ES-I3 (cell line): ENCODE results near the gene NTM.

Experiments used
- H3K36me3 ChIP-seq: 2 replicates; pipeline ENCODE4 v1.6.1; 2013; ENCODE audit warnings: mild to moderate bottlenecking, low read length, control low read depth, moderate library complexity; ENCODE audit not compliant: insufficient read depth
- H3K4me1 ChIP-seq: 2 replicates; pipeline ENCODE4 v1.6.1; 2013; ENCODE audit warnings: mild to moderate bottlenecking, control low read depth, low read length; ENCODE audit not compliant: insufficient read depth
- H3K9ac ChIP-seq: 2 replicates; pipeline ENCODE4 v1.6.1; 2013; ENCODE audit warnings: low read depth, mild to moderate bottlenecking, low read length, moderate library complexity
- H3K9me3 ChIP-seq: 2 replicates; pipeline ENCODE4 v1.6.1; 2013; ENCODE audit warnings: mild to moderate bottlenecking, low read length, moderate library complexity; ENCODE audit not compliant: control insufficient read depth, insufficient read depth

NTM gene

DNA sequence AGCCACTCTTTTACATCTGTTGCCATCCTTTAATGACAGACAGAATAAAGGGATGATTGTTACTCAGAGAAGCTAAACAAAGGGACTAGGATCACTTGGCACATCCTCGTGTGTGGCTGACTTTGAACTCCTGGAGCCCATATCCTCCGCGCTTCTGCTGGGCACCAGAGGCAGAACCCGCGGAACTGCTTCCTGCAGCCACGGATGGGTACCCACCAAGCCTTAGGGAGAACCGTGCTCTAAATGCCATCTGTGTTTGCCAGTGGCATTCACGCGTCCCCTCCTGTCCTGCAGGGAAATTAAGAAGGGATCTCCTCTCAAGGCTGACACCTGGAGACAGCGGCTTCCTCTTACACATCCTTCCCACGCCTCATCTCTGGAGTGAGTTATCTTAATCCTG is 294.4 kb downstream of the NTM start:
- Histone ChIP-seq H3K9me3 (no peaks in the 10 kb centered on the region), H3K4me1 (peaks cover 35% of the 10 kb centered on the region), H3K36me3 (no peaks in the 10 kb centered on the region), H3K9ac (no peak overlapping the region)

DNA sequence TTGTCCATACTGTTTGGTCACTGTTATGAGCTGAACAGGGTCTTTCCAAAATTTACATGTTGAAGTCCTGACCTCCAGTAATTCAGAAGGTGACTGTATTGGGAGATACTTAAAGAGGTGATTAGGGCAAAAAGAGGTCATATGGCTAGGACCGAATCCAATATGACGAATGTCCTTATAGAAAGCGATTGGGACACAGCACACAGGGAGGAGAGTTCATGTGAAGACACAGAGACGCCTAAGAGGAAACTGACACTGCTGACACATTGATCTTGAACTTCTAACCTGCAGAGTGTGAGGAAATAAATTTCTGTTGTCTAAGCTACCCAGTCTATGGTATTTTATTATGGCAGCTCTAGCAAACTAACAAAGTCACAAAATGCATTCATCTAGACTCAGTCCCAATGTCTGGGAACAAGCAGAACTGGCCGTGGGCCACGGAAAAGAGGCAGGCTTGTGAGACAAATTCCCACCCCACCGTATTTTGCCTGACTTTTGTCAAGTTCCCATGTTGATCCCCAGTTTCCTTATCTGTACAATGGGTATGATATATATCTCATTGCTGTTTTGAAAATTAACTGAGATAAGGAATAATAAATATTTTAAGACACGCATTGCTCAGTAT is 295.0 kb downstream of the NTM start:
- H3K36me3 ChIP-seq = no peaks in the 10 kb centered on the region
- H3K4me1 ChIP-seq = peaks cover 30% of the 10 kb centered on the region
- H3K9ac ChIP-seq = no peak overlapping the region
- H3K9me3 ChIP-seq = no peaks in the 10 kb centered on the region

DNA sequence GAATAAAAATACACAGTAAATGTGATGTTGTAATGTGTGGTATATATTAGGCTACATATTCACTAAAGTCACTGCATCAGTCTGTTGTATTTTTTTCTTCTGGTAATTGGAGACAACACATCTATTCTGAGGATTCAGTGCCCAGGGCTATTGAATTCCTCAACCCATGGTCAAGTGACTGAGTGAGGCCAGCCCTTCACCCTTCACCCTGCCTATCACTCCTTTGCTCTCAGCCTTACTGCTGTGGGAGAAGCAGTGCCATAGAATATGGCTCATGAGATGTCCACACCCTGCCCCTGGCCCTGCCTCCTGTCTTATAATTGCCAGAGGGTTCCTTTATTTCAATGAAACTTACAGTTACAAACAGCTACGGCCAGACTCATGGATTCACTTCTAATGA is 295.6 kb downstream of the NTM start:
- Histone ChIP-seq H3K9me3 (no peaks in the 10 kb centered on the region), H3K4me1 (peaks cover 25% of the 10 kb centered on the region), H3K36me3 (no peaks in the 10 kb centered on the region), H3K9ac (no peak overlapping the region)

DNA sequence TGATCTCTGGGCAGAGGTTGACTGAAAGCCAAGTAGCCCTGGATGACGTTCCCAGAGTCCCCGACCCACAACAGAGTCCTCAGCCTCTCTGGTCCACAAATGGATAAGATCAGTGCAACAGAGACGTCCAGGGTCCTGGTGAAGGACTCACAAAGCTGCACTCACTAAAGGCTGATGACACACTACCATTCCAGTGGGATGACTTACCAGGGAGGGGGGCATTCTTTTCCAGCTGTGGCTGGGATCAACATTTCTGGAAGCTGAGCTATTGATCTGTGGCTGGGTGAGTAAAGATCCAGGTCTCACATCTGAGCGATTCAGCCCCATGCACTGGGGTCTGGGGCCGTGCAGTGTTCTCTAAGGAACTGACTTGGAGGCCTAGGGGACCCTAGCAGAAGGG is 296.2 kb downstream of the NTM start:
- Histone ChIP-seq H3K9me3 (no peaks in the 10 kb centered on the region), H3K4me1 (peaks cover 21% of the 10 kb centered on the region), H3K36me3 (no peaks in the 10 kb centered on the region), H3K9ac (no peak overlapping the region)

DNA sequence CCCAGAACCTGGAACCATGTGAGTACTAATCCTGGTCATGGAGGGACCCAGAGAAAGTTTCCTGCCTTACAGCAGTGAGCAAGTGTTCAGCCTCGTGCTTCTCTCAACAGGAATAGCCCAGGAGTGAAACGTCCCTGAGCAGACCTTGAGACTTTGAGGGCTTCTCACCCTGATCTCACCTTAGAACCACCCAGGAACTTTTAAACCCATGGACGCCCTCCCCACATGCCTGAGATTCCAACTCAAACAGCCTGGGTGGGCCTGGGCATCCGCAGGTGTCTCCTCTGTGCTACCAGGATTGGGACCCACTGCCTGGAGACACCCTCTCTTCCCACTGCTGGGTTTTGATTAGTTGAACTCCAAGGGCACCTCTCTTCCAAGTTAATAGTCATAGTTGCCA is 297.2 kb downstream of the NTM start:
- Histone ChIP-seq H3K4me1 (peaks cover 15% of the 10 kb centered on the region), H3K36me3 (no peaks in the 10 kb centered on the region), H3K9ac (no peak overlapping the region), H3K9me3 (no peaks in the 10 kb centered on the region)

DNA sequence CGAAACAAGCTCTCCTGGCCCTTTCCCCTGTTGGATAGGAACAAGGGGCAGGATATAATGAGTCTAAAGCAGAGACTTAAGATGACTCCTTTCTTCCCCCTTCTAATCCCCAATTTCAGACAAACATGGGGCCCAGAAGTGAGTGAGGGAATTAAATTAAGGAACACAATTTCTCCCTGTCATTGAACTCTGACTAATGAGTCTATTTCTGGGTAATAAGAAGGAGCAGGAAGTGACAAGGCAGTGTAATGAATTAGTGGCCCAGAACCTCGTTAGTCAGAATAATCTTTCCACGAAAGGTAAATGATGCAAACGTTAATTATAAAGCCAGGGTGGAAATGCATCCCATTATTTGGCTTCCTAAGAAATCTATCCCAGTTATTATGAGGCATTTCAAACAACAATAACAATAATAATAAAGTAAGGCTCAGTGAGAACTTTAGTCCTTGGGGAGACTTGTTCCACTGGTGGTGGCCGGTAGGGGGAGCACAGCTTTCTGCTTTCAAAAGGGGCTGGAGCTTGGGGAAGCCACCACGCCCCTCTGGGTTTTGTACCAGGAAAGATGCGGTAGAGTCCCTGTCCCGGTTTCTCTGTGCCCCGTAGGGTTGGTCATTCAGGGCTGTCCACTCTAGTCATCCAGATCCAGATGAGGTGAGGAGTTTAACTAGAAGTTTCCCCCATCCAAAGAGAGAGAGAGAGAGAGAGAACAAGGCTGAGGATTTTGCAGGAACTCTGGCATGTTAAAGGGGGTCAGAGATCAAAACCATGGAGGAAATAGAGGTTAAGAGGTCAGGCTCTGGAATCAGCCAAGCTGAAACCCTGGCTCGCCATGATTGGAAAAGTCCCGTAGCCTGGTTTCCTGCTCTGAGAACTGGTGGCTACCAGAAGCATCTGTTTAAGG is 298.3 kb downstream of the NTM start:
- no peak overlapping the region for H3K9ac ChIP-seq
- no peaks in the 10 kb centered on the region for H3K36me3 ChIP-seq
- H3K9me3 ChIP-seq = no peaks in the 10 kb centered on the region
- H3K4me1 ChIP-seq = peaks cover 9% of the 10 kb centered on the region

DNA sequence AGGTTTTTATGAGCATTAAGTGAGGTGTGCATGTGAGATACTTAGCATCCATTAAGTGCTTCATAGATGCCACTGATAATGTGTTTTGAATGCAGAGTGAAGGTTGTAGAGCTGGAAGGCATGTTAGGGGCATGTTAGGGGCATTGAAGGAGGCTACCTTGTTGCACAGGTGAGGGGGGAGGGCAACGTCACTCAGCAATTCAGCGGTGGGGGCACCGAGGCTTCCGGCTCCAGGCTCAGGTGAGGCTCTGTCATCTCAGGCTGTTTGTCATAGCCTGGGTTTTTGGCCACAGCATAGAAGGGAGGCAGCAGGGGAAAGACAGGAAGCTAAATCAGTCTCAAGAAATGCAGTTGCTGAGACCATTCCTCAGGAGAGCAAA is 299.0 kb downstream of the NTM start:
- no peak overlapping the region for H3K9ac ChIP-seq
- H3K9me3 ChIP-seq = no peaks in the 10 kb centered on the region
- H3K36me3 ChIP-seq = no peaks in the 10 kb centered on the region
- peaks cover 9% of the 10 kb centered on the region for H3K4me1 ChIP-seq

DNA sequence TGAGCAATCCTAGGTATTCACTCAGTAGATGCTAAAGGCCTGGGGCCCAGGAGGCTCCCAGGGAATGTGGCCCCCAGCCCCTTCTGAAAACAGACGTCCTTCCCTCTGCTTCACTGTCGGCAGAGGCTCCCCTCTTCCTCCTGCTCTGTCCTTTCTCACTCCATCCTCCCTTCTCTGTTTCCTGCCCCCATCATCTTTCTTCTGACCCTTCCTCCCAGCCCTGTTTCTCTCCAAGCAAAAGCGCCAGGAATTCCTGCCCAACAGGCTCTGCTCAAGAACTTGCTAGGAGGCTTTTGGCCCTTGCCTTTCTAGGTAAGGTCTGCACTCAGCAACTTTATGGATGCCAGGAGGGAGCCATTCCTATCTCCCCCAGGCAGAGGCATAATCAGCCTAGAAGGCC is 300.5 kb downstream of the NTM start:
- Histone ChIP-seq H3K9ac (no peak overlapping the region), H3K36me3 (no peaks in the 10 kb centered on the region), H3K9me3 (no peaks in the 10 kb centered on the region), H3K4me1 (peaks cover 9% of the 10 kb centered on the region)

DNA sequence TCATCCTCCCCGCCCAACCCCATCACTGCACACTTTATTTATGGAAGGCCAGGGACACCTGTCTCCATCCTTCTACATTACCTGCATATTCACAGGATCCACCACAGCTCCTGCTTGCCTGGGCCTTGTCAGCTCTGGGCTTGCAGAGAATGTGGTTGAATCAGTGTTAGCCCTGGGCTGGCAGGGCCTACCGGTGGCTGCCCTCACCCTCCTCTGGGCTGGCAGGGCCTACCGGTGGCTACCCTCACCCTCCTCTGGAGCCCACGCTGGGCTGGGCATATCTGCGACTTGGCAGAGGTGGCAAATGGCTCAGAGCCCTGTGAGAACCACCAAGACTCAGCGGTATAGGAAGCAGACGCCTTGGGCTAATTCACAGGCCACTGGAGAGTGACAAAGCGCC is 300.9 kb downstream of the NTM start:
- Histone ChIP-seq H3K4me1 (peaks cover 9% of the 10 kb centered on the region), H3K9ac (no peak overlapping the region), H3K36me3 (no peaks in the 10 kb centered on the region), H3K9me3 (no peaks in the 10 kb centered on the region)

DNA sequence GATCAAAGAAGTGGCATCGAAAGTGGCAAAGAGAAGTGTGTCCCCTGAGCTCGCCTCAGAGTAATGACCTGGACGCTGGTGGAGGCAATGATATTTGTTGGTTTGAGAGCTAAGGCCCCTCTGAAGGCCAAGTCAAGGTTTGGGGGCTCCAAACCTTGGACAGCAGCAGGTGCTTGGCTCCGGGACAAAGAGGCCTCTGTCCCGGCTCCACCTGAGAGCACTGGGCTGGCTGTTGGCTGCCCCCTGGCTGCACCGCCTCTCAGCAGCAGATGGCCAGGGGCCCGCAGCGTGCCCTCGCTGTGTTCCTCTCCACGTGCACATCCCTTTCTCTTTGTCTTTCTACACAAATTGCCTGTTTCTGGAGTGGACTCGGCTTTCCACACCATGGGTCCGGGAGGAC is 301.3 kb downstream of the NTM start:
- Histone ChIP-seq H3K9me3 (no peaks in the 10 kb centered on the region), H3K4me1 (peaks cover 7% of the 10 kb centered on the region), H3K36me3 (no peaks in the 10 kb centered on the region), H3K9ac (no peak overlapping the region)

DNA sequence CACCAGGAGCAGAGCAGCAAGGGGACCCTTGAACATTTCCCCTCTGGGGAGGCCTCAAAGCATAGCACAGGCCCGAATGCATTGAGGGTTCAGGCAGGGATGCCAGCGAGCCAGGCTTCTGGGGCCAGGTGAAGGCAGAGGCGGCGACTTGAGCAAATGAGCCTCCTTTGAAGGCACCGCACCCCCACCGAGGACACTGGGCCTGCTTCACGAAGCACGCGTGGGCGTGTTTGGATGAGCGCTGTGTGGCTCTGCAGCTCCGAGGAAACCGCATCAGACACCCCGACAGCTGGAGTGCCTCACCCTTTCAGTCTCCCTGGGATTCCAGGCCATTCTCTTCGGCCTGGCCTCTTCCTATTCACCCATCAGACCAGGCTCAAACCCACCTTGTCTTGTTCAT is 301.8 kb downstream of the NTM start:
- no peaks in the 10 kb centered on the region for H3K36me3 ChIP-seq
- H3K4me1 ChIP-seq = peaks cover 9% of the 10 kb centered on the region
- no peak overlapping the region for H3K9ac ChIP-seq
- no peaks in the 10 kb centered on the region for H3K9me3 ChIP-seq

DNA sequence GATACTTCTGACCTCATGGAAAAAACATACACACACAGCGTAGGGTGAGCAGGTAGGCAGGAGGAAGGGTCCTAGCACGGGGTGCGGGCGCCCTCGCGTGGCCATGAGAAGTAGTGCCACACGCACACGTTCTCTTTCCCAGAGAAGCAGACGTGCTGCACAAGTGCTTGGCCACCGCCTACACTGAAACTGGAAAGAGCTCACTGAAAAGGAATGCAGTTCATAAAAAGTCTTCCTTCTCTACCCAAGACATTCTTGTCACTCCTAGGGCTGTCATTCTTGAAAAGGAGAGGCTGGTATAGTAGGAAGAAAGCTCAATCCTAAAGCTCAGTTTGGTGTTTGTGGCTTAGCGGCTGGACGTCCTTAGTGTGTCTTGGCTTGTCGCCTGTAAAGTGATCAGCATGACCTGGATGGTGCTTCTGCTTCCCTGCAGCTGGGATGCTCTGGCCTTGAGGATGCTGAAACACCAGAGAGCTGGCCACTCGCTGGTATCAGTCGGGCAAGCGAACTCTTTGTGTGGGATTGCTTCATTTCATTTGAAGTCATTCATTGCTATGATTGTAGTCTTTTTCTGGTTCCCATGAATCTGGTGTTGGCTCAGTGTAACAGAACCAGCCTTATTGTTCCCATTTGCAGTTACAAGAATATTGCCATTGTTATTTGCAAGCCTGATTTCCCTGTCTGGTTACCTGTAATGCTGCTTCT is 303.8 kb downstream of the NTM start:
- no peak overlapping the region for H3K9ac ChIP-seq
- H3K4me1 ChIP-seq = peaks cover 17% of the 10 kb centered on the region
- H3K9me3 ChIP-seq = no peaks in the 10 kb centered on the region

DNA sequence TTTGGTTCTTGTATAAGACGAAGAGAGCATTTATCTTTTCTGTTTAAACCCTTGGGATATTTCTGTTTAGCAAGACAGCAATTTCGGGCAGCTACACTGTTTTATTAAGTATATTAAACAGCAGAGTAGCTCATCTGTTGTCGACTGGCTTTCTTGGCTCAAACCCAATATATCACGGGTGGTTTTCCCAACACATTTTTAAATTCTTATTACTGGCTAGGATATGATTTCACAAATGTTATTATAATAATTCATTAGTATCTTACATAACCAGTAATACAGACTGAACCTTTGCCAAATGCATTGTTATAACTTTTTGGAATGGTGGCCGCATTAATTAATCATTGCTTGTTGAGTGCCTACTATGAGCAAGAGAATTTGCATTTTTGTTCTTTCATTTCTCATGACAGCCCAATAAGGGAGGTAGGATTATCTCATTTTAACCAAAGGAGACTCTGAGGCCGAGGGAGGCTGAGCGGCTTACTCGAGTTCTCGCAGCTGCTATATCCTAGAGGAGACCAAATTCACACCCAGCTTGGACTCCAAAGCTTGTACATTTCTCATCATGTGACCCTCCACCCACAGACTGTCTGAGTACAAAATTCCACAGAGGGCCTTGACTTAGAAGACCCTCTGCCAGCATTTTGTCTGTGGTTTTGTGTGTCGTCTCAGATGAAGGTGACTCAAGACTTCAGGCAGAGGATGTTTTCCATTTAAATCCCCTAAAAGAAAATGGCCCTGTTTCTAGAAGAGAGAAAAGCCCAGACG is 304.9 kb downstream of the NTM start:
- H3K36me3 ChIP-seq = no peaks in the 10 kb centered on the region
- peaks cover 15% of the 10 kb centered on the region for H3K4me1 ChIP-seq
- H3K9ac ChIP-seq = no peak overlapping the region
- H3K9me3 ChIP-seq = no peaks in the 10 kb centered on the region

More for the DNA sequence above, 303.8 kb downstream of the NTM start:
- H3K36me3 ChIP-seq = no peaks in the 10 kb centered on the region

DNA sequence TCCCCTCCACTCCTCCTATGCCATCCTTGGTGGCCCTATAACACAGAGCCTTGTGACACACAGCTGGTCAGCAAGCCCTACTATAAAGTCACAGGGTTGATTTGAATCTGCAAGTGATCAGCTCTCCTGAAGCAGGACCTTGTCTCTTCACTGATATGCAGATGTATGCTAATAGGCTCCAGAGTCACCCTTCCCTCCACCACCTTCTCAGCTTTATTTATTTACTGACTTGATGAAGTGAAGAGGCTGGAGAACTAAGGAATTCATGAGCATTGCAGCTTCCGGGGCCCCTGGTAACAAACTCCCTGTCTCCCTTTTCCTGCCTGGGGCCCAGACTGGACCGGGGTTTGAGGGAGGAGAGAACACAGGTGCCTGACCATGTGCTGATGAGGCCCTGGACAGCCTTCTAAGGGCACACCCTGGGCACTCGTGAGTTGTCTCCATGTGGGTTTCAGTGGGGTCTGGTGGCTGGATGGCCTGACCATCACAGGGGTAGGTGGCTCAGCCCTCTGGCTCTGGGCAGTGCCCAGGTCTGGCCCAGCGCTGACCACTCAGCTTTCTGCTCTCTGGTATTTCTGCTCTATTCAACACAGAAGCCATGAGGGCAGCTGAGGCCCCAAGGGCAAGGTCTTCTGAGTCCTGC is 307.5 kb downstream of the NTM start:
- Histone ChIP-seq H3K4me1 (peaks cover 15% of the 10 kb centered on the region), H3K9me3 (no peaks in the 10 kb centered on the region), H3K36me3 (no peaks in the 10 kb centered on the region), H3K9ac (no peak overlapping the region)
